Measurements from ENCODE around the gene ZSWIM8.

ZSWIM8 gene

DNA sequence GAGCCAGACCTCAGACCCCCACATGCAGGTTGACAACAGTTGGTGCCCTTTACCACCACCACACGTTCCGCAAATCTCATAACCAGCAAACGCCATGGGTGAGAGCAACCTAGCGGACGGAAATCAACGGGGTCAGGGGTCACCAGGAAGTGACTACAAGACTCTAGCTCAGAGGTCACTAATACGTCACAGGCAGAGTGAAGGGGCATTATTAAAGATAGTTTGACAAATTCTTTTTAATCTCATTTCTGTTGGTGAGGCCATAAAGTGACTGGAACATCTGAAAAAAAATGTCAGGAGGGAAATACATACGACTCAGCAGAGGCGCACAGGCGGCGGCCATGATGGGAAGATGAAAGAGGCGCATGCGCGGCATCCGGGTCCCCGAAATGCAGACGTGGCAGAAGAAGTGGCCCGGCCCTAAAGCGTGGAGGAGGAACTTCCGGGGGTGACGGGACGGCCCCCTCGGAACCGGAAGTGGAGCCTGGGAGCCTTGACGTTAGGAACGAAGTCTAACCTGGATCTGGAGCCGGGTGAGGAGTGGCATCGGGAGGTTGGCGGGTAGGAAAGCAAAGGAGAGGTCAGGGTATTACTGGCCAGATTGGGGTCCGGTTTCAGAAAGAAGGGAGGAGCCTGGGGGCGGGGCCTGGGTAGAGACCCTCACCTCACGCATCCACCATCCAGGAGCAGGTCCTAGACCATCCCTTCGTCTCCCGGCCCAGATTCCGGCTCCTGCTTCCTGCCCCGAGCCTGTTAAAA, 41.3 kb upstream of the ZSWIM8 start, which contains the start of gene SEC24C (continued):
- TF ChIP-seq, protein P1, sequence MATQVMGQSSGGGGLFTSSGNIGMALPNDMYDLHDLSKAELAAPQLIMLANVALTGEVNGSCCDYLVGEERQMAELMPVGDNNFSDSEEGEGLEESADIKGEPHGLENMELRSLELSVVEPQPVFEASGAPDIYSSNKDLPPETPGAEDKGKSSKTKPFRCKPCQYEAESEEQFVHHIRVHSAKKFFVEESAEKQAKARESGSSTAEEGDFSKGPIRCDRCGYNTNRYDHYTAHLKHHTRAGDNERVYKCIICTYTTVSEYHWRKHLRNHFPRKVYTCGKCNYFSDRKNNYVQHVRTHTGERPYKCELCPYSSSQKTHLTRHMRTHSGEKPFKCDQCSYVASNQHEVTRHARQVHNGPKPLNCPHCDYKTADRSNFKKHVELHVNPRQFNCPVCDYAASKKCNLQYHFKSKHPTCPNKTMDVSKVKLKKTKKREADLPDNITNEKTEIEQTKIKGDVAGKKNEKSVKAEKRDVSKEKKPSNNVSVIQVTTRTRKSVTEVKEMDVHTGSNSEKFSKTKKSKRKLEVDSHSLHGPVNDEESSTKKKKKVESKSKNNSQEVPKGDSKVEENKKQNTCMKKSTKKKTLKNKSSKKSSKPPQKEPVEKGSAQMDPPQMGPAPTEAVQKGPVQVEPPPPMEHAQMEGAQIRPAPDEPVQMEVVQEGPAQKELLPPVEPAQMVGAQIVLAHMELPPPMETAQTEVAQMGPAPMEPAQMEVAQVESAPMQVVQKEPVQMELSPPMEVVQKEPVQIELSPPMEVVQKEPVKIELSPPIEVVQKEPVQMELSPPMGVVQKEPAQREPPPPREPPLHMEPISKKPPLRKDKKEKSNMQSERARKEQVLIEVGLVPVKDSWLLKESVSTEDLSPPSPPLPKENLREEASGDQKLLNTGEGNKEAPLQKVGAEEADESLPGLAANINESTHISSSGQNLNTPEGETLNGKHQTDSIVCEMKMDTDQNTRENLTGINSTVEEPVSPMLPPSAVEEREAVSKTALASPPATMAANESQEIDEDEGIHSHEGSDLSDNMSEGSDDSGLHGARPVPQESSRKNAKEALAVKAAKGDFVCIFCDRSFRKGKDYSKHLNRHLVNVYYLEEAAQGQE (tag by site-specific recombination; IDR thresholded peaks at IDR 0.05): no peak
- no peak for TF ChIP-seq ZNF23 (tag by site-specific recombination; IDR thresholded peaks at IDR 0.05; ENCODE audit: borderline replicate concordance)
- no peak for TF ChIP-seq SALL2 (tag by site-specific recombination; IDR thresholded peaks at IDR 0.05; ENCODE audit: borderline replicate concordance)
- no peak for TF ChIP-seq RBAK (tag by site-specific recombination; IDR thresholded peaks at IDR 0.05)
- TF ChIP-seq, protein P2, sequence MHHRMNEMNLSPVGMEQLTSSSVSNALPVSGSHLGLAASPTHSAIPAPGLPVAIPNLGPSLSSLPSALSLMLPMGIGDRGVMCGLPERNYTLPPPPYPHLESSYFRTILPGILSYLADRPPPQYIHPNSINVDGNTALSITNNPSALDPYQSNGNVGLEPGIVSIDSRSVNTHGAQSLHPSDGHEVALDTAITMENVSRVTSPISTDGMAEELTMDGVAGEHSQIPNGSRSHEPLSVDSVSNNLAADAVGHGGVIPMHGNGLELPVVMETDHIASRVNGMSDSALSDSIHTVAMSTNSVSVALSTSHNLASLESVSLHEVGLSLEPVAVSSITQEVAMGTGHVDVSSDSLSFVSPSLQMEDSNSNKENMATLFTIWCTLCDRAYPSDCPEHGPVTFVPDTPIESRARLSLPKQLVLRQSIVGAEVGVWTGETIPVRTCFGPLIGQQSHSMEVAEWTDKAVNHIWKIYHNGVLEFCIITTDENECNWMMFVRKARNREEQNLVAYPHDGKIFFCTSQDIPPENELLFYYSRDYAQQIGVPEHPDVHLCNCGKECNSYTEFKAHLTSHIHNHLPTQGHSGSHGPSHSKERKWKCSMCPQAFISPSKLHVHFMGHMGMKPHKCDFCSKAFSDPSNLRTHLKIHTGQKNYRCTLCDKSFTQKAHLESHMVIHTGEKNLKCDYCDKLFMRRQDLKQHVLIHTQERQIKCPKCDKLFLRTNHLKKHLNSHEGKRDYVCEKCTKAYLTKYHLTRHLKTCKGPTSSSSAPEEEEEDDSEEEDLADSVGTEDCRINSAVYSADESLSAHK (tag by site-specific recombination; IDR thresholded peaks at IDR 0.05): no peak
- TF ChIP-seq, protein P3, sequence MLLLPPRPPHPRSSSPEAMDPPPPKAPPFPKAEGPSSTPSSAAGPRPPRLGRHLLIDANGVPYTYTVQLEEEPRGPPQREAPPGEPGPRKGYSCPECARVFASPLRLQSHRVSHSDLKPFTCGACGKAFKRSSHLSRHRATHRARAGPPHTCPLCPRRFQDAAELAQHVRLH (tag by site-specific recombination; IDR thresholded peaks at IDR 0.05): peak; percentile 75
- TF ChIP-seq, protein P4, sequence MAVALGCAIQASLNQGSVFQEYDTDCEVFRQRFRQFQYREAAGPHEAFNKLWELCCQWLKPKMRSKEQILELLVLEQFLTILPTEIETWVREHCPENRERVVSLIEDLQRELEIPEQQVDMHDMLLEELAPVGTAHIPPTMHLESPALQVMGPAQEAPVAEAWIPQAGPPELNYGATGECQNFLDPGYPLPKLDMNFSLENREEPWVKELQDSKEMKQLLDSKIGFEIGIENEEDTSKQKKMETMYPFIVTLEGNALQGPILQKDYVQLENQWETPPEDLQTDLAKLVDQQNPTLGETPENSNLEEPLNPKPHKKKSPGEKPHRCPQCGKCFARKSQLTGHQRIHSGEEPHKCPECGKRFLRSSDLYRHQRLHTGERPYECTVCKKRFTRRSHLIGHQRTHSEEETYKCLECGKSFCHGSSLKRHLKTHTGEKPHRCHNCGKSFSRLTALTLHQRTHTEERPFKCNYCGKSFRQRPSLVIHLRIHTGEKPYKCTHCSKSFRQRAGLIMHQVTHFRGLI (tag by site-specific recombination; IDR thresholded peaks at IDR 0.05): no peak
- no peak for TF ChIP-seq GLI2 (tag by site-specific recombination; IDR thresholded peaks at IDR 0.05; ENCODE audit: borderline replicate concordance, low read depth)
- no peak for TF ChIP-seq ZNF596 (tag by site-specific recombination; IDR thresholded peaks at IDR 0.05)
- TF ChIP-seq, protein P5, sequence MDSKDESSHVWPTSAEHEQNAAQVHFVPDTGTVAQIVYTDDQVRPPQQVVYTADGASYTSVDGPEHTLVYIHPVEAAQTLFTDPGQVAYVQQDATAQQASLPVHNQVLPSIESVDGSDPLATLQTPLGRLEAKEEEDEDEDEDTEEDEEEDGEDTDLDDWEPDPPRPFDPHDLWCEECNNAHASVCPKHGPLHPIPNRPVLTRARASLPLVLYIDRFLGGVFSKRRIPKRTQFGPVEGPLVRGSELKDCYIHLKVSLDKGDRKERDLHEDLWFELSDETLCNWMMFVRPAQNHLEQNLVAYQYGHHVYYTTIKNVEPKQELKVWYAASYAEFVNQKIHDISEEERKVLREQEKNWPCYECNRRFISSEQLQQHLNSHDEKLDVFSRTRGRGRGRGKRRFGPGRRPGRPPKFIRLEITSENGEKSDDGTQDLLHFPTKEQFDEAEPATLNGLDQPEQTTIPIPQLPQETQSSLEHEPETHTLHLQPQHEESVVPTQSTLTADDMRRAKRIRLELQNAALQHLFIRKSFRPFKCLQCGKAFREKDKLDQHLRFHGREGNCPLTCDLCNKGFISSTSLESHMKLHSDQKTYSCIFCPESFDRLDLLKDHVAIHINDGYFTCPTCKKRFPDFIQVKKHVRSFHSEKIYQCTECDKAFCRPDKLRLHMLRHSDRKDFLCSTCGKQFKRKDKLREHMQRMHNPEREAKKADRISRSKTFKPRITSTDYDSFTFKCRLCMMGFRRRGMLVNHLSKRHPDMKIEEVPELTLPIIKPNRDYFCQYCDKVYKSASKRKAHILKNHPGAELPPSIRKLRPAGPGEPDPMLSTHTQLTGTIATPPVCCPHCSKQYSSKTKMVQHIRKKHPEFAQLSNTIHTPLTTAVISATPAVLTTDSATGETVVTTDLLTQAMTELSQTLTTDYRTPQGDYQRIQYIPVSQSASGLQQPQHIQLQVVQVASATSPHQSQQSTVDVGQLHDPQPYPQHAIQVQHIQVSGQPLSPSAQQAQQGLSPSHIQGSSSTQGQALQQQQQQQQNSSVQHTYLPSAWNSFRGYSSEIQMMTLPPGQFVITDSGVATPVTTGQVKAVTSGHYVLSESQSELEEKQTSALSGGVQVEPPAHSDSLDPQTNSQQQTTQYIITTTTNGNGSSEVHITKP (tag by site-specific recombination; IDR thresholded peaks at IDR 0.05): peak; percentile 67
- TF ChIP-seq, protein P6, sequence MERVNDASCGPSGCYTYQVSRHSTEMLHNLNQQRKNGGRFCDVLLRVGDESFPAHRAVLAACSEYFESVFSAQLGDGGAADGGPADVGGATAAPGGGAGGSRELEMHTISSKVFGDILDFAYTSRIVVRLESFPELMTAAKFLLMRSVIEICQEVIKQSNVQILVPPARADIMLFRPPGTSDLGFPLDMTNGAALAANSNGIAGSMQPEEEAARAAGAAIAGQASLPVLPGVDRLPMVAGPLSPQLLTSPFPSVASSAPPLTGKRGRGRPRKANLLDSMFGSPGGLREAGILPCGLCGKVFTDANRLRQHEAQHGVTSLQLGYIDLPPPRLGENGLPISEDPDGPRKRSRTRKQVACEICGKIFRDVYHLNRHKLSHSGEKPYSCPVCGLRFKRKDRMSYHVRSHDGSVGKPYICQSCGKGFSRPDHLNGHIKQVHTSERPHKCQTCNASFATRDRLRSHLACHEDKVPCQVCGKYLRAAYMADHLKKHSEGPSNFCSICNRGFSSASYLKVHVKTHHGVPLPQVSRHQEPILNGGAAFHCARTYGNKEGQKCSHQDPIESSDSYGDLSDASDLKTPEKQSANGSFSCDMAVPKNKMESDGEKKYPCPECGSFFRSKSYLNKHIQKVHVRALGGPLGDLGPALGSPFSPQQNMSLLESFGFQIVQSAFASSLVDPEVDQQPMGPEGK (tag by site-specific recombination; IDR thresholded peaks at IDR 0.05): peak; percentile 99
- peak; percentile 14; the same call in 1 of the 2 replicates for TF ChIP-seq ZFP69B (tag by site-specific recombination; IDR thresholded peaks at IDR 0.05)
- no peak for TF ChIP-seq ZNF248 (tag by site-specific recombination; IDR thresholded peaks at IDR 0.05)
- TF ChIP-seq, protein P7, sequence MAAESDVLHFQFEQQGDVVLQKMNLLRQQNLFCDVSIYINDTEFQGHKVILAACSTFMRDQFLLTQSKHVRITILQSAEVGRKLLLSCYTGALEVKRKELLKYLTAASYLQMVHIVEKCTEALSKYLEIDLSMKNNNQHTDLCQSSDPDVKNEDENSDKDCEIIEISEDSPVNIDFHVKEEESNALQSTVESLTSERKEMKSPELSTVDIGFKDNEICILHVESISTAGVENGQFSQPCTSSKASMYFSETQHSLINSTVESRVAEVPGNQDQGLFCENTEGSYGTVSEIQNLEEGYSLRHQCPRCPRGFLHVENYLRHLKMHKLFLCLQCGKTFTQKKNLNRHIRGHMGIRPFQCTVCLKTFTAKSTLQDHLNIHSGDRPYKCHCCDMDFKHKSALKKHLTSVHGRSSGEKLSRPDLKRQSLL (tag by site-specific recombination; IDR thresholded peaks at IDR 0.05): no peak; the same call in none of the 2 replicates
- no peak for TF ChIP-seq ZNF10 (tag by site-specific recombination; IDR thresholded peaks at IDR 0.05)
- TF ChIP-seq ZBTB8A (tag by site-specific recombination; IDR thresholded peaks at IDR 0.05): peak; percentile 47
- TF ChIP-seq, protein P8, sequence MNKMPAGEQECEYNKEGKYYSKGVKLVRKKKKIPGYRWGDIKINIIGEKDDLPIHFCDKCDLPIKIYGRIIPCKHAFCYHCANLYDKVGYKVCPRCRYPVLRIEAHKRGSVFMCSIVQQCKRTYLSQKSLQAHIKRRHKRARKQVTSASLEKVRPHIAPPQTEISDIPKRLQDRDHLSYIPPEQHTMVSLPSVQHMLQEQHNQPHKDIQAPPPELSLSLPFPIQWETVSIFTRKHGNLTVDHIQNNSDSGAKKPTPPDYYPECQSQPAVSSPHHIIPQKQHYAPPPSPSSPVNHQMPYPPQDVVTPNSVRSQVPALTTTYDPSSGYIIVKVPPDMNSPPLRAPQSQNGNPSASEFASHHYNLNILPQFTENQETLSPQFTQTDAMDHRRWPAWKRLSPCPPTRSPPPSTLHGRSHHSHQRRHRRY (tag by site-specific recombination; IDR thresholded peaks at IDR 0.05): no peak
- no peak for TF ChIP-seq ZNF530 (tag by site-specific recombination; IDR thresholded peaks at IDR 0.05; ENCODE audit: low read depth)
- TF ChIP-seq, protein P9, sequence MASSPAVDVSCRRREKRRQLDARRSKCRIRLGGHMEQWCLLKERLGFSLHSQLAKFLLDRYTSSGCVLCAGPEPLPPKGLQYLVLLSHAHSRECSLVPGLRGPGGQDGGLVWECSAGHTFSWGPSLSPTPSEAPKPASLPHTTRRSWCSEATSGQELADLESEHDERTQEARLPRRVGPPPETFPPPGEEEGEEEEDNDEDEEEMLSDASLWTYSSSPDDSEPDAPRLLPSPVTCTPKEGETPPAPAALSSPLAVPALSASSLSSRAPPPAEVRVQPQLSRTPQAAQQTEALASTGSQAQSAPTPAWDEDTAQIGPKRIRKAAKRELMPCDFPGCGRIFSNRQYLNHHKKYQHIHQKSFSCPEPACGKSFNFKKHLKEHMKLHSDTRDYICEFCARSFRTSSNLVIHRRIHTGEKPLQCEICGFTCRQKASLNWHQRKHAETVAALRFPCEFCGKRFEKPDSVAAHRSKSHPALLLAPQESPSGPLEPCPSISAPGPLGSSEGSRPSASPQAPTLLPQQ (tag by site-specific recombination; IDR thresholded peaks at IDR 0.05): peak; percentile 44
- TF ChIP-seq ZEB2 (tag by site-specific recombination; IDR thresholded peaks at IDR 0.05): peak; percentile 62; the same call in 1 of the 2 replicates

Measured in HEK293 (cell line).